K562 (cell line): ENCODE measurements around the gene NFATC1. TPM values are rescaled to one million over a fixed set of nuclear protein-coding genes. Genes with fewer than 3 reads are reported as not detected.

Experiments used
- CBX2 ChIP-seq: fragments of 200-600 bp; sonication (generic); IDR thresholded peaks from one replicate; pipeline ENCODE4 v1.6.1; 2012; ENCODE audit warnings: mild to moderate bottlenecking, low read length, inconsistent platforms; ENCODE audit not compliant: insufficient read depth, poor library complexity, severe bottlenecking
- CREB1 ChIP-seq, 2 experiments: sonication (generic) in 1 of 2; formaldehyde crosslinking in 1 of 2; IDR thresholded peaks; 2 replicates each; pipeline versions ENCODE4 v1.6.1 to v1.8.0; 2012 to 2022; ENCODE audit warnings: inconsistent platforms in 1 of 2, mild to moderate bottlenecking in 1 of 2, missing genetic modification reagents in 1 of 2, moderate library complexity in 1 of 2
- DMBX1 ChIP-seq: fragments of 250-450 bp; sonication (Bioruptor Pico); IDR thresholded peaks from 2 replicates; pipeline ENCODE4 v1.8.0; 2022; ENCODE audit warnings: inconsistent platforms, mild to moderate bottlenecking, moderate library complexity, borderline replicate concordance
- GATAD2A ChIP-seq: fragments of 450-650 bp; IDR thresholded peaks from 2 replicates; pipeline ENCODE4 v1.6.1; 2017
- HMGN3 ChIP-seq: IDR thresholded peaks from 2 replicates; pipeline ENCODE4 v1.6.1; 2011; ENCODE audit warnings: borderline replicate concordance, low read depth, mild to moderate bottlenecking, mixed read lengths, low read length; ENCODE audit not compliant: insufficient read length; ENCODE audit errors: extremely low read depth
- KLF16 ChIP-seq: IDR thresholded peaks from 2 replicates; pipeline ENCODE4 v1.6.1; 2016; ENCODE audit warnings: antibody characterized with exemption
- MAX ChIP-seq: sonication (generic); formaldehyde crosslinking; IDR thresholded peaks from 2 replicates; pipeline ENCODE4 v1.9.0; 2022; ENCODE audit warnings: mild to moderate bottlenecking, missing genetic modification reagents
- MTA2 ChIP-seq: fragments of 450-650 bp; IDR thresholded peaks from 2 replicates; pipeline ENCODE4 v1.6.1; 2016; ENCODE audit warnings: low read depth
- MYC ChIP-seq, 2 experiments: fragments of 250-450 bp in 1 of 2; sonication (Bioruptor Pico) in 1 of 2; IDR thresholded peaks; 2 replicates each; pipeline versions ENCODE4 v1.5.1 to v1.6.1; 2012 to 2021; ENCODE audit warnings: low read depth in 2 of 2, borderline replicate concordance in 1 of 2, improper control_type of control experiment in 1 of 2, low read length in 1 of 2, mild to moderate bottlenecking in 1 of 2, moderate library complexity in 1 of 2
- NFE2 ChIP-seq: IDR thresholded peaks from 2 replicates; pipeline ENCODE4 v1.6.1; 2014; ENCODE audit warnings: antibody characterized with exemption, low read depth
- NONO ChIP-seq, 2 experiments: fragments of 200-400 bp in 1 of 2; fragments of 450-650 bp in 1 of 2; formaldehyde crosslinking in 1 of 2; IDR thresholded peaks; 2 replicates each; pipeline ENCODE4 v1.6.1; 2017; ENCODE audit warnings: low read depth in 2 of 2, mild to moderate bottlenecking in 2 of 2, moderate library complexity in 2 of 2, low read length in 1 of 2
- PREB ChIP-seq: sonication (generic); formaldehyde crosslinking; IDR thresholded peaks from 2 replicates; pipeline ENCODE4 v1.8.1; 2023; ENCODE audit warnings: mild to moderate bottlenecking, missing genetic modification reagents
- RBBP5 ChIP-seq: fragments of 200-600 bp; sonication (generic); IDR thresholded peaks from 2 replicates; pipeline ENCODE4 v1.6.1; 2012; ENCODE audit warnings: borderline replicate concordance, mild to moderate bottlenecking, low read length, control low read depth, inconsistent platforms; ENCODE audit not compliant: insufficient read depth, poor library complexity, severe bottlenecking
- RBM17 ChIP-seq: fragments of 200-400 bp; formaldehyde crosslinking; IDR thresholded peaks from 2 replicates; pipeline ENCODE4 v1.6.1; 2017; ENCODE audit warnings: low read depth, mild to moderate bottlenecking, low read length, borderline replicate concordance
- SMAD1 ChIP-seq: fragments of 150-350 bp; IDR thresholded peaks from 2 replicates; pipeline ENCODE4 v1.6.1; 2014; ENCODE audit warnings: low read length, low read depth; ENCODE audit not compliant: partially characterized antibody
- SMARCA5 ChIP-seq: fragments of 450-650 bp; IDR thresholded peaks from 2 replicates; pipeline ENCODE4 v1.6.1; 2016
- SMARCC2 ChIP-seq: fragments of 450-650 bp; IDR thresholded peaks from 2 replicates; pipeline ENCODE4 v1.6.1; 2017; ENCODE audit warnings: antibody characterized with exemption, moderate library complexity, mild to moderate bottlenecking, low read depth
- STAT5A ChIP-seq: IDR thresholded peaks from 2 replicates; pipeline ENCODE4 v1.6.1; 2012; ENCODE audit warnings: low read length, inconsistent platforms, borderline replicate concordance
- TCF3 ChIP-seq: sonication (generic); formaldehyde crosslinking; IDR thresholded peaks from 2 replicates; pipeline ENCODE4 v1.4.0; 2020; ENCODE audit warnings: mild to moderate bottlenecking, missing genetic modification reagents
- WHSC1 ChIP-seq: IDR thresholded peaks from one replicate; pipeline ENCODE4 v1.6.1; 2012; ENCODE audit warnings: low read length, control low read depth, inconsistent platforms
- ZBTB11 ChIP-seq, 3 experiments: fragments of 200-800 bp in 1 of 3; fragments of 250-450 bp in 1 of 3; fragments of 450-650 bp in 1 of 3; sonication (Bioruptor Pico) in 1 of 3; sonication (Bioruptor generic) in 1 of 3; formaldehyde crosslinking in 1 of 3; IDR thresholded peaks; 2 replicates each; pipeline versions ENCODE4 v1.6.1 to v1.8.0; 2016 to 2022; ENCODE audit warnings: mild to moderate bottlenecking in 2 of 3, missing genetic modification characterization in 2 of 3, missing compliant biosample characterization in 1 of 3, moderate library complexity in 1 of 3
- ZC3H4 ChIP-seq: sonication (generic); formaldehyde crosslinking; IDR thresholded peaks from 2 replicates; pipeline ENCODE4 v1.9.0; 2021; ENCODE audit warnings: missing genetic modification reagents, borderline replicate concordance
- ZNF165 ChIP-seq: fragments of 250-450 bp; sonication (Bioruptor Pico); IDR thresholded peaks from 2 replicates; pipeline ENCODE4 v1.4.0; 2020; ENCODE audit warnings: borderline replicate concordance
- polyA plus RNA-seq, 8 experiments: library from polyadenylated mRNA; depleted of rRNA in 4 of 8; stranded (reverse) in 5 of 8; unstranded in 3 of 8; fragments of >200 nt; fragmentation: Nextera tagmentation in 2 of 8; fragmentation: Illumina TruSeq in 1 of 8; extraction: Ambion mirVana in 2 of 8; extraction: Trizol in 1 of 8; gene quantifications; 2 replicates each; pipeline versions ENCODE4 v1.2.1 to v1.2.3, GENCODE V29; 2011 to 2014; ENCODE audit warnings: inconsistent platforms in 1 of 8, missing spikeins in 1 of 8
- total RNA-seq, 7 experiments: library from RNA; depleted of rRNA in 6 of 7; stranded (reverse); fragments of >200 nt in 6 of 7; fragmentation: Illumina TruSeq in 2 of 7; extraction: Trizol in 2 of 7; gene quantifications; 2 replicates each; pipeline versions ENCODE4 v1.2.1 to v1.2.3, GENCODE V29; 2011 to 2021; ENCODE audit warnings: low replicate concordance in 1 of 7

Gene NFATC1
- total and polyA plus RNA-seq, 9 of the 15 experiments (the other 6 are each of a cell fraction or from before 2014, with no cell fraction given) = 1.1 to 16.4 (median 2.5) TPM

GRCh38 chr18:79507076-79507545 is 111.4 kb downstream of the NFATC1 start (continued):
- TF ChIP-seq ZBTB11 (CRISPR knock-in tag; IDR thresholded peaks at IDR 0.05) (peak in 1 of 3 experiments; percentile 59; a peak in 2 of 6 replicates), SMARCC2 (peak; percentile 77; the same call in 1 of the 2 replicates), HMGN3 (peak; percentile 99), GATAD2A (no peak), MAX (CRISPR knock-in tag) (0 out of 2 replicates have a peak, but pooled peaks have one; percentile 12), RBBP5 (peak; percentile 80), CREB1 (IDR thresholded peaks at IDR 0.05) (0 out of 2 replicates have a peak, but pooled peaks have one; percentile 48), CREB1 (CRISPR knock-in tag; IDR thresholded peaks at IDR 0.05) (no peak), PREB (no peak), NONO (IDR thresholded peaks at IDR 0.05; ENCODE audit: low read depth in 2 of 2, low read length in 1 of 2) (0 out of 4 replicates have a peak, but pooled peaks of 1 of the 2 experiments have one; percentile 36), KLF16 (peak; percentile 77), MYC (IDR thresholded peaks at IDR 0.05; ENCODE audit: low read depth, low read length) (peak; percentile 57; the same call in 1 of the 2 replicates), MYC (CRISPR knock-in tag; IDR thresholded peaks at IDR 0.05; ENCODE audit: borderline replicate concordance, low read depth) (no peak), MTA2 (peak; percentile 79), TCF3 (CRISPR knock-in tag) (peak; percentile 97), ZNF165 (CRISPR knock-in tag) (no peak), DMBX1 (0 out of 2 replicates have a peak, but pooled peaks have one; percentile 43), WHSC1 (no peak), SMAD1 (peak; percentile 35), NFE2 (no peak), ZC3H4 (CRISPR knock-in tag) (no peak), CBX2 (no peak), STAT5A (peak; percentile 73), RBM17 (no peak), SMARCA5 (no peak)
